Measurements from ENCODE around the gene DEPDC7. TPM values are rescaled to one million over a fixed set of nuclear protein-coding genes. Genes with fewer than 3 reads are reported as not detected.

DEPDC7 gene
- total and polyA plus RNA-seq, 2 experiments from 2014 or later = 8.6 to 10.9 TPM

DNA sequence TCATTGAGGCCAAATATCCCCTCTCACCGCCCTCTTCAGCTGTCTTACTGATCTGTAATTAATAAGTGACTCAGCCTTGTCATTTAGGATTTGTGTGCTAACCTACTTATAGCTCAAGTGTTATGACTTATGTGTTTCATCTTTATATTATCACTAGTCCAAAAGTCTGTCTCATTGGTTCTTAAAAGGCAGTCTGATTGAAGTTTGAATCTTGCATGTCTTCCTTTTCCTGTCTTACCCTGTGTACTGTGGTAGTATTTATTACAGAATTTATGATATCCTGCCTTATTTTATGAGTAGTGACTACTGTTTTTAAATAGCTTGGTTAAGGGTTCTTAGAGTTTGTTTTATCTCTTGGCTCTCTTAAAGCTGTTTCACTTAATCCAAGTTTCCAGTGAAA, 6.3 kb downstream of the DEPDC7 start:
- Mint-ChIP-seq H3K4me3 (no peak overlapping the region), H3K4me1 (peaks cover 20% of the 10 kb centered on the region), H3K36me3 (ENCODE audit: low read depth) (no peaks in the 10 kb centered on the region), H3K27me3 (ENCODE audit: insufficient read depth, low read depth, poor library complexity) (no peaks in the 10 kb centered on the region), H3K9me3 (no peaks in the 10 kb centered on the region), H3K27ac (no peak overlapping the region)
- TF ChIP-seq CREB1 (CRISPR knock-in tag; IDR thresholded peaks at IDR 0.05; ENCODE audit: low read depth) = no peak
- Histone ChIP-seq H3K4me1 (ENCODE audit: insufficient read depth) (peaks cover 19% of the 10 kb centered on the region), H3K79me2 (replicated peaks; ENCODE audit: insufficient read depth) (no peaks in the 10 kb centered on the region), H3K9me2 (ENCODE audit: insufficient read depth) (no peaks in the 10 kb centered on the region), H3K36me3 (ENCODE audit: insufficient read depth) (no peaks in the 10 kb centered on the region), H3F3A (replicated peaks; ENCODE audit: low read depth) (no peaks in the 10 kb centered on the region), H2AFZ (no peak overlapping the region), H3K27me3 (ENCODE audit: insufficient read depth) (peaks cover 4% of the 10 kb centered on the region), H3K27ac (ENCODE audit: low read depth) (no peak overlapping the region), H3K4me2 (no peak overlapping the region), H4K20me1 (replicated peaks; ENCODE audit: insufficient read depth) (no peaks in the 10 kb centered on the region), H3K4me3 (no peak overlapping the region)
- DNase-seq (ENCODE audit: low spot score) (no peak), ATAC-seq (no peak)

DNA sequence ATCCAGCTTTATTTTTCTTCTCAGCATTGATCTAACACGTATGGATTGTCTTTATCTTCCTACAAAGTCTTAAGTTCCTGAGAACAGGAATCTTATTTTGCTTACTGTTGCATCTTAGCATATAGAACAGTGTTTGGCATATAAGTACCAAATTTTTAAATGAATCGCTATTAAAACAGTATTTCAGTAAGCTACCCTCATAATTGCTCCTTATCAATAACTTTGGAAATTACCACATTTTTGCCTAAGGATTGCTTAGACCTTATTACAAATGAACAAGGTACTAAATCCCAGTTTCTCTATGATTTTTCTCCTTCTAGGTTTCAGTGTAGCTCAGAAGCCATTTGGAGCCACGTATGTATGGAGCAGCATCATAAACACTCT, 9.7 kb downstream of the DEPDC7 start:
- Histone ChIP-seq H3K27me3 (ENCODE audit: insufficient read depth) (no peaks in the 10 kb centered on the region), H4K20me1 (replicated peaks; ENCODE audit: insufficient read depth) (no peaks in the 10 kb centered on the region), H3K4me1 (ENCODE audit: insufficient read depth) (peaks cover 10% of the 10 kb centered on the region; the same call in 1 of the 2 replicates), H3K4me2 (0 out of 2 replicates have a peak overlapping the region, but pooled peaks have one; percentile 19), H3K79me2 (replicated peaks; ENCODE audit: insufficient read depth) (no peaks in the 10 kb centered on the region), H3K9me2 (ENCODE audit: insufficient read depth) (no peaks in the 10 kb centered on the region), H3K36me3 (ENCODE audit: insufficient read depth) (no peaks in the 10 kb centered on the region), H3F3A (replicated peaks; ENCODE audit: low read depth) (no peaks in the 10 kb centered on the region), H2AFZ (no peak overlapping the region), H3K4me3 (no peak overlapping the region), H3K27ac (ENCODE audit: low read depth) (no peak overlapping the region)
- H3K4me3 Mint-ChIP-seq = no peak overlapping the region
- DNase-seq (ENCODE audit: low spot score) = no peak
- no peaks in the 10 kb centered on the region for H3K27me3 Mint-ChIP-seq (ENCODE audit: insufficient read depth, low read depth, poor library complexity)
- ATAC-seq = no peak
- H3K27ac Mint-ChIP-seq = no peak overlapping the region
- peaks cover 10% of the 10 kb centered on the region for H3K4me1 Mint-ChIP-seq
- H3K9me3 Mint-ChIP-seq = no peaks in the 10 kb centered on the region
- H3K36me3 Mint-ChIP-seq (ENCODE audit: low read depth) = no peaks in the 10 kb centered on the region; the same call in 2 of the 3 replicates
- TF ChIP-seq, protein P1, sequence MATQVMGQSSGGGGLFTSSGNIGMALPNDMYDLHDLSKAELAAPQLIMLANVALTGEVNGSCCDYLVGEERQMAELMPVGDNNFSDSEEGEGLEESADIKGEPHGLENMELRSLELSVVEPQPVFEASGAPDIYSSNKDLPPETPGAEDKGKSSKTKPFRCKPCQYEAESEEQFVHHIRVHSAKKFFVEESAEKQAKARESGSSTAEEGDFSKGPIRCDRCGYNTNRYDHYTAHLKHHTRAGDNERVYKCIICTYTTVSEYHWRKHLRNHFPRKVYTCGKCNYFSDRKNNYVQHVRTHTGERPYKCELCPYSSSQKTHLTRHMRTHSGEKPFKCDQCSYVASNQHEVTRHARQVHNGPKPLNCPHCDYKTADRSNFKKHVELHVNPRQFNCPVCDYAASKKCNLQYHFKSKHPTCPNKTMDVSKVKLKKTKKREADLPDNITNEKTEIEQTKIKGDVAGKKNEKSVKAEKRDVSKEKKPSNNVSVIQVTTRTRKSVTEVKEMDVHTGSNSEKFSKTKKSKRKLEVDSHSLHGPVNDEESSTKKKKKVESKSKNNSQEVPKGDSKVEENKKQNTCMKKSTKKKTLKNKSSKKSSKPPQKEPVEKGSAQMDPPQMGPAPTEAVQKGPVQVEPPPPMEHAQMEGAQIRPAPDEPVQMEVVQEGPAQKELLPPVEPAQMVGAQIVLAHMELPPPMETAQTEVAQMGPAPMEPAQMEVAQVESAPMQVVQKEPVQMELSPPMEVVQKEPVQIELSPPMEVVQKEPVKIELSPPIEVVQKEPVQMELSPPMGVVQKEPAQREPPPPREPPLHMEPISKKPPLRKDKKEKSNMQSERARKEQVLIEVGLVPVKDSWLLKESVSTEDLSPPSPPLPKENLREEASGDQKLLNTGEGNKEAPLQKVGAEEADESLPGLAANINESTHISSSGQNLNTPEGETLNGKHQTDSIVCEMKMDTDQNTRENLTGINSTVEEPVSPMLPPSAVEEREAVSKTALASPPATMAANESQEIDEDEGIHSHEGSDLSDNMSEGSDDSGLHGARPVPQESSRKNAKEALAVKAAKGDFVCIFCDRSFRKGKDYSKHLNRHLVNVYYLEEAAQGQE (IDR thresholded peaks at IDR 0.05; ENCODE audit: unreplicated experiment) = no peak
- TF ChIP-seq, protein P2, sequence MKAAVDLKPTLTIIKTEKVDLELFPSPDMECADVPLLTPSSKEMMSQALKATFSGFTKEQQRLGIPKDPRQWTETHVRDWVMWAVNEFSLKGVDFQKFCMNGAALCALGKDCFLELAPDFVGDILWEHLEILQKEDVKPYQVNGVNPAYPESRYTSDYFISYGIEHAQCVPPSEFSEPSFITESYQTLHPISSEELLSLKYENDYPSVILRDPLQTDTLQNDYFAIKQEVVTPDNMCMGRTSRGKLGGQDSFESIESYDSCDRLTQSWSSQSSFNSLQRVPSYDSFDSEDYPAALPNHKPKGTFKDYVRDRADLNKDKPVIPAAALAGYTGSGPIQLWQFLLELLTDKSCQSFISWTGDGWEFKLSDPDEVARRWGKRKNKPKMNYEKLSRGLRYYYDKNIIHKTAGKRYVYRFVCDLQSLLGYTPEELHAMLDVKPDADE (IDR thresholded peaks at IDR 0.05) = no peak
- TF ChIP-seq NANOG (IDR thresholded peaks at IDR 0.05; ENCODE audit: borderline replicate concordance) = no peak
- TF ChIP-seq ZNF331 (CRISPR knock-in tag; IDR thresholded peaks at IDR 0.05; ENCODE audit: low read depth) = no peak
- no peak for TF ChIP-seq EZH2 (IDR thresholded peaks at IDR 0.05; ENCODE audit: low read depth, unreplicated experiment)
- TF ChIP-seq, protein P3, sequence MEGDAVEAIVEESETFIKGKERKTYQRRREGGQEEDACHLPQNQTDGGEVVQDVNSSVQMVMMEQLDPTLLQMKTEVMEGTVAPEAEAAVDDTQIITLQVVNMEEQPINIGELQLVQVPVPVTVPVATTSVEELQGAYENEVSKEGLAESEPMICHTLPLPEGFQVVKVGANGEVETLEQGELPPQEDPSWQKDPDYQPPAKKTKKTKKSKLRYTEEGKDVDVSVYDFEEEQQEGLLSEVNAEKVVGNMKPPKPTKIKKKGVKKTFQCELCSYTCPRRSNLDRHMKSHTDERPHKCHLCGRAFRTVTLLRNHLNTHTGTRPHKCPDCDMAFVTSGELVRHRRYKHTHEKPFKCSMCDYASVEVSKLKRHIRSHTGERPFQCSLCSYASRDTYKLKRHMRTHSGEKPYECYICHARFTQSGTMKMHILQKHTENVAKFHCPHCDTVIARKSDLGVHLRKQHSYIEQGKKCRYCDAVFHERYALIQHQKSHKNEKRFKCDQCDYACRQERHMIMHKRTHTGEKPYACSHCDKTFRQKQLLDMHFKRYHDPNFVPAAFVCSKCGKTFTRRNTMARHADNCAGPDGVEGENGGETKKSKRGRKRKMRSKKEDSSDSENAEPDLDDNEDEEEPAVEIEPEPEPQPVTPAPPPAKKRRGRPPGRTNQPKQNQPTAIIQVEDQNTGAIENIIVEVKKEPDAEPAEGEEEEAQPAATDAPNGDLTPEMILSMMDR (conservative IDR thresholded peaks at IDR 0.05; ENCODE audit: low read depth in 2 of 2) = no peak
- no peak for TF ChIP-seq STAT1 (IDR thresholded peaks at IDR 0.05; ENCODE audit: unreplicated experiment)
- no peak for TF ChIP-seq EZH2phosphoT487 (IDR thresholded peaks at IDR 0.05; ENCODE audit: unreplicated experiment)
- TF ChIP-seq JUNB (IDR thresholded peaks at IDR 0.05; ENCODE audit: unreplicated experiment) = no peak
- TF ChIP-seq CREB1 (CRISPR knock-in tag; IDR thresholded peaks at IDR 0.05; ENCODE audit: low read depth) = no peak
- no peak for TF ChIP-seq POLR2AphosphoS5 (IDR thresholded peaks at IDR 0.05; ENCODE audit: low read depth)
